ENCODE data around the gene TNPO1. TPM values are rescaled to one million over a fixed set of nuclear protein-coding genes. Genes with fewer than 3 reads are reported as not detected.

Gene TNPO1
- total RNA-seq, 2 donors from 2014 or later: 133 to 141 TPM

DNA sequence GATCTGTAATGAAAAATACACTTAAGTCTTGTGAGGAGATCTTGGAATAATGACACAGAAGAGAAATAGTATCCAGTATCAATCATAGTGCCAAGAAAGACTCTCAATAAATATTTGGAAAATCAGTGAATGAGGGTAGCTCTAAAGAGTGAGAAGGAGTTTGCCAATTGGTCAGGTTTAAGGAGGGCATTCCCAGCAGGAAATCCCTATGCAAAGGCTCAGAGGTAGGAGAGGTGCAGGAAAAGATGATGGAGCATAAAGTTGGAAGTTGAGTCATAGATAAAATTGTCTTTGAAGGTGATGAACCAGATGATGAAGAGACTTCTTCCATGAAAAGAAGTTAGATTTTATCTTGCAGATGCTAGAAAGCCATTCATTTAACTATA lies 27.8 kb downstream of the TNPO1 start:
- peaks cover 20% of the 10 kb centered on the region for H3K4me1 Mint-ChIP-seq
- no peaks in the 10 kb centered on the region for H3K9me3 Mint-ChIP-seq
- Histone ChIP-seq H3K9ac (ENCODE audit: extremely low read depth, low read length, poor library complexity, severe bottlenecking) (no peak overlapping the region), H3K36me3 (ENCODE audit: control insufficient read depth, insufficient read depth, low read length) (no peaks in the 10 kb centered on the region), H3K4me3 (ENCODE audit: low read length) (no peak overlapping the region), H3K4me1 (ENCODE audit: control insufficient read depth, insufficient read depth, low read length) (no peaks in the 10 kb centered on the region), H3K27me3 (ENCODE audit: control insufficient read depth, insufficient read depth, low read length, poor library complexity, severe bottlenecking) (no peaks in the 10 kb centered on the region), H3K27ac (ENCODE audit: low read depth, low read length) (no peak overlapping the region), H3K9me3 (ENCODE audit: control insufficient read depth, low read length) (no peaks in the 10 kb centered on the region)
- TF ChIP-seq CTCF (conservative IDR thresholded peaks at IDR 0.05): no peak
- no peaks in the 10 kb centered on the region for H3K36me3 Mint-ChIP-seq (ENCODE audit: low read depth)
- no peaks in the 10 kb centered on the region for H3K27me3 Mint-ChIP-seq (ENCODE audit: insufficient read depth)
- no peak for DNase-seq
- no peak overlapping the region for H3K27ac Mint-ChIP-seq
- H3K4me3 Mint-ChIP-seq: no peak overlapping the region

DNA sequence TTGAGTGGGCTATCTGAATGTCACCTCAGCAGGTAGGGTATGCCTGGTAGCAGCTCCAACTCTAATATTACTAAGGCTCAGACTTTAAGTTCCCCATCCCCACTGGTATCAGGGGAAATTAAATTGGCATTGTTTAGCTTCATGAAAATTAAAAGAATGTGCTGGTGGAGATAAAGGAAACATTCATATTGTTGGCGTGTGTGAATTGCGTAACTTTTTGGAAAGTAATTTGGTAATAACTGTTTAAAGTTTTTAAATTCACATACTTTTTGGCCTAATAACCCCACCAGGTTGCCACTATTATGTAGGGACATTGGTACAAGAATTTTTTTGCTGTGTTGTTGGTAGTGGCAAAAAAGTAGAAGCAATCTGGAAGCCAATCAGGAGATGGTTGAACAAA lies 29.4 kb downstream of the TNPO1 start:
- H3K4me3 Mint-ChIP-seq: no peak overlapping the region

GRCh38 chr5:72846483-72846882 lies 30.0 kb downstream of the TNPO1 start:
- no peak overlapping the region for H3K4me3 Mint-ChIP-seq
- no peak overlapping the region for H3K9ac ChIP-seq (ENCODE audit: extremely low read depth, low read length, poor library complexity, severe bottlenecking)
- H3K4me1 ChIP-seq (ENCODE audit: control insufficient read depth, insufficient read depth, low read length): no peaks in the 10 kb centered on the region
- no peaks in the 10 kb centered on the region for H3K9me3 Mint-ChIP-seq
- H3K4me1 Mint-ChIP-seq: peaks cover 32% of the 10 kb centered on the region
- 95% methylated on average over 2 of the region's 2 CpGs; no CpG with 5 or more reads in 1 of the 2 experiments for WGBS, 2 experiments (ENCODE audit: insufficient coverage in 1 of 2, insufficient read length in 1 of 2)
- no peak for TF ChIP-seq CTCF (conservative IDR thresholded peaks at IDR 0.05)
- no peak overlapping the region for H3K27ac Mint-ChIP-seq
- no peak overlapping the region for H3K27ac ChIP-seq (ENCODE audit: low read depth, low read length)
- no peaks in the 10 kb centered on the region for H3K9me3 ChIP-seq (ENCODE audit: control insufficient read depth, low read length)
- H3K36me3 Mint-ChIP-seq (ENCODE audit: low read depth): peaks cover 3% of the 10 kb centered on the region
- H3K36me3 ChIP-seq (ENCODE audit: control insufficient read depth, insufficient read depth, low read length): peaks cover 8% of the 10 kb centered on the region
- H3K4me3 ChIP-seq (ENCODE audit: low read length): no peak overlapping the region
- H3K27me3 Mint-ChIP-seq (ENCODE audit: insufficient read depth): no peaks in the 10 kb centered on the region
- no peak for DNase-seq
- no peaks in the 10 kb centered on the region for H3K27me3 ChIP-seq (ENCODE audit: control insufficient read depth, insufficient read depth, low read length, poor library complexity, severe bottlenecking)

More for the DNA sequence above, 29.4 kb downstream of the TNPO1 start:
- Histone ChIP-seq H3K27me3 (ENCODE audit: control insufficient read depth, insufficient read depth, low read length, poor library complexity, severe bottlenecking) (no peaks in the 10 kb centered on the region), H3K9ac (ENCODE audit: extremely low read depth, low read length, poor library complexity, severe bottlenecking) (no peak overlapping the region), H3K27ac (ENCODE audit: low read depth, low read length) (no peak overlapping the region), H3K4me3 (ENCODE audit: low read length) (no peak overlapping the region), H3K4me1 (ENCODE audit: control insufficient read depth, insufficient read depth, low read length) (no peaks in the 10 kb centered on the region), H3K9me3 (ENCODE audit: control insufficient read depth, low read length) (no peaks in the 10 kb centered on the region), H3K36me3 (ENCODE audit: control insufficient read depth, insufficient read depth, low read length) (peaks cover 2% of the 10 kb centered on the region)
- TF ChIP-seq CTCF (conservative IDR thresholded peaks at IDR 0.05): no peak
- no peaks in the 10 kb centered on the region for H3K27me3 Mint-ChIP-seq (ENCODE audit: insufficient read depth)
- no peak for DNase-seq
- H3K36me3 Mint-ChIP-seq (ENCODE audit: low read depth): no peaks in the 10 kb centered on the region
- peaks cover 32% of the 10 kb centered on the region for H3K4me1 Mint-ChIP-seq
- no peaks in the 10 kb centered on the region for H3K9me3 Mint-ChIP-seq
- 83 to 92% methylated on average over 1 to 2 of the region's 2 CpGs for WGBS, 2 experiments (ENCODE audit: insufficient coverage in 1 of 2, insufficient read length in 1 of 2)
- H3K27ac Mint-ChIP-seq: no peak overlapping the region

All from endodermal cell (in vitro differentiated cells).